ENCODE data around the gene KRT85. TPM values are rescaled to one million over a fixed set of nuclear protein-coding genes. Genes with fewer than 3 reads are reported as not detected.

Gene KRT85
- total and polyA plus RNA-seq, 10 of the 15 experiments (the other 5 are each of a cell fraction or from before 2014, with no cell fraction given) = 0.05 to 0.18 (median 0.11) TPM; not detected in 6

- intact Hi-C loops (cut with micrococcal nuclease; ENCODE audit: unreplicated experiment) = no loop called here
- Histone ChIP-seq H3K27ac (ENCODE audit: control insufficient read depth, insufficient read depth) (no peak overlapping the region), H3K36me3 (ENCODE audit: control insufficient read depth in 2 of 2, insufficient read depth in 2 of 2, low read length in 1 of 2) (no peaks in the 10 kb centered on the region), H3K4me1 (ENCODE audit: control insufficient read depth, insufficient read depth, low read length) (no peaks in the 10 kb centered on the region), H3K9me3 (replicated peaks; ENCODE audit: control insufficient read depth, insufficient read depth, low read length) (no peaks in the 10 kb centered on the region; the same call in 2 of the 3 replicates), H2AFZ (ENCODE audit: control insufficient read depth, low read depth, low read length) (no peak overlapping the region), H3K4me3 (no peak overlapping the region), H3K79me2 (ENCODE audit: control insufficient read depth, insufficient read depth, low read length) (no peaks in the 10 kb centered on the region), H3K9ac (ENCODE audit: control insufficient read depth, insufficient read depth, low read length) (no peak overlapping the region), H4K20me1 (ENCODE audit: control insufficient read depth, insufficient read depth) (no peaks in the 10 kb centered on the region), H3K4me2 (ENCODE audit: control insufficient read depth, insufficient read depth) (no peak overlapping the region), H3K27me3 (replicated peaks in 1 of 2; ENCODE audit: control insufficient read depth in 2 of 2, insufficient read depth in 2 of 2, low read length in 1 of 2) (peaks cover 0 to 2% of the 10 kb centered on the region in 2 experiments; a peak in 2 of 4 replicates)
- RAD21 ChIA-PET (ENCODE audit: unreplicated experiment) = interaction anchor here (0.6 kb wide), 2 partner anchors 316 to 640 kb away, joined by 4 to 5 read pairs; no protein-coding TSS in a partner anchor
- SMC1A ChIA-PET (ENCODE audit: uncharacterized antibody, unreplicated experiment) = no interaction called here
- CTCF ChIA-PET = interaction anchor here (1.2 to 2.6 kb wide), 4 partner anchors 9 to 22 kb away, joined by 3 to 12 read pairs (median 5); no protein-coding TSS in a partner anchor
- in situ Hi-C loops (cut with MboI) = no loop called here
- BruUV-seq (replicated peaks) = no TSS peak
- DNase-seq (ENCODE audit: low read depth, low spot score) (no peak), FAIRE-seq (no peak), ATAC-seq (no peak)
- POLR2A ChIA-PET = no interaction called here
- WGBS (ENCODE audit: insufficient coverage, insufficient replicate concordance, low lambda C conversion rate, missing lambda C conversion rate) = 17% methylated on average over 10 of the region's 10 CpGs
- no peak for TF ChIP-seq CBX5 (IDR thresholded peaks at IDR 0.05; ENCODE audit: low read depth)
- no peak for TF ChIP-seq BCLAF1 (IDR thresholded peaks at IDR 0.05)
- no peak for TF ChIP-seq LARP7 (IDR thresholded peaks at IDR 0.05)
- no peak for TF ChIP-seq MAX (IDR thresholded peaks at IDR 0.05; ENCODE audit: low read depth, low read length)
- TF ChIP-seq ZBTB11 (CRISPR knock-in tag; IDR thresholded peaks at IDR 0.05) = no peak
- TF ChIP-seq JUND (IDR thresholded peaks at IDR 0.05; ENCODE audit: low read depth, low read length) = no peak
- no peak for TF ChIP-seq CHD4 (IDR thresholded peaks at IDR 0.05)
- no peak for TF ChIP-seq TBL1XR1 (IDR thresholded peaks at IDR 0.05; ENCODE audit: low read depth, low read length)
- TF ChIP-seq SMC3 (IDR thresholded peaks at IDR 0.05; ENCODE audit: borderline replicate concordance, low read length) = no peak
- TF ChIP-seq E2F8 (IDR thresholded peaks at IDR 0.05; ENCODE audit: low read depth, partially characterized antibody) = no peak
- TF ChIP-seq CTCF (IDR thresholded peaks at IDR 0.05 in 2 of 3, conservative IDR thresholded peaks at IDR 0.05 in 1 of 3; ENCODE audit: control insufficient read depth in 2 of 3, extremely low read depth in 1 of 3, insufficient read depth in 1 of 3, low read depth in 3 of 3, low read length in 3 of 3) = no peak
These were observed 28.9 kb downstream of the KRT85 start for GRCh38 chr12:52338241-52338960.
